ENCODE measurements around the gene CCL16. TPM values are rescaled to one million over a fixed set of nuclear protein-coding genes. Genes with fewer than 3 reads are reported as not detected.
A peak's percentile ranks its signal among the peaks of the same experiment; 100 is the strongest.

Gene CCL16
- total RNA-seq, 1 donor from 2014 or later, result not detected

- Histone ChIP-seq H3K36me3 (no peaks in the 10 kb centered on the region), H3K9me3 (no peaks in the 10 kb centered on the region), H3K4me3 (no peak overlapping the region), H3K27me3 (no peaks in the 10 kb centered on the region), H3K4me1 (no peaks in the 10 kb centered on the region), H3K27ac (no peak overlapping the region)
- peak in 1 of 2 donors; percentile 3 for DNase-seq (ENCODE audit: extremely low spot score in 2 of 2)
- intact Hi-C loops (cut with DNase I), result loop anchor here (10.0 kb wide), 2 partner anchors 166 to 506 kb away; partner anchors contain the start of gene ZNHIT3
- no peak for TF ChIP-seq CTCF (IDR thresholded peaks at IDR 0.05)
- no peak for TF ChIP-seq POLR2A (IDR thresholded peaks at IDR 0.05)
- TF ChIP-seq POLR2AphosphoS5 (IDR thresholded peaks at IDR 0.05; ENCODE audit: insufficient read depth in 1 of 2, low read depth in 1 of 2), result no peak
Observed at GRCh38 chr17:35978346-35978745, 3.0 kb downstream of the CCL16 start.

- peak in 1 of 2 donors; percentile 32 for DNase-seq (ENCODE audit: extremely low spot score in 2 of 2)
- H3K27me3 ChIP-seq, result no peaks in the 10 kb centered on the region
- no peaks in the 10 kb centered on the region for H3K36me3 ChIP-seq
- H3K4me3 ChIP-seq, result no peak overlapping the region
- TF ChIP-seq POLR2AphosphoS5 (IDR thresholded peaks at IDR 0.05; ENCODE audit: insufficient read depth in 1 of 2, low read depth in 1 of 2) (no peak), CTCF (IDR thresholded peaks at IDR 0.05) (no peak), POLR2A (IDR thresholded peaks at IDR 0.05) (no peak)
- no peak overlapping the region for H3K27ac ChIP-seq
- no peaks in the 10 kb centered on the region for H3K9me3 ChIP-seq
- H3K4me1 ChIP-seq, result no peaks in the 10 kb centered on the region
- intact Hi-C loops (cut with DNase I), result loop anchor here (10.0 kb wide), 2 partner anchors 167 to 507 kb away; partner anchors contain the start of gene ZNHIT3
Observed at GRCh38 chr17:35977509-35977908, 3.8 kb downstream of the CCL16 start.

GRCh38 chr17:35973333-35974260 is 7.7 kb downstream of the CCL16 start:
- Histone ChIP-seq H3K27ac (no peak overlapping the region), H3K36me3 (no peaks in the 10 kb centered on the region), H3K4me1 (no peaks in the 10 kb centered on the region), H3K27me3 (no peaks in the 10 kb centered on the region), H3K4me3 (no peak overlapping the region), H3K9me3 (no peaks in the 10 kb centered on the region)
- DNase-seq (ENCODE audit: extremely low spot score in 2 of 2), result no peak
- TF ChIP-seq POLR2AphosphoS5 (IDR thresholded peaks at IDR 0.05; ENCODE audit: insufficient read depth in 1 of 2, low read depth in 1 of 2) (no peak), POLR2A (IDR thresholded peaks at IDR 0.05) (no peak), CTCF (IDR thresholded peaks at IDR 0.05) (no peak)
- intact Hi-C loops (cut with DNase I), result loop anchor here (10.0 kb wide), 2 partner anchors 171 to 511 kb away; partner anchors contain the start of gene ZNHIT3

- Histone ChIP-seq H3K36me3 (no peaks in the 10 kb centered on the region), H3K27ac (no peak overlapping the region), H3K27me3 (no peaks in the 10 kb centered on the region), H3K4me3 (no peak overlapping the region), H3K9me3 (no peaks in the 10 kb centered on the region), H3K4me1 (no peaks in the 10 kb centered on the region)
- no peak for DNase-seq (ENCODE audit: extremely low spot score in 2 of 2)
- intact Hi-C loops (cut with DNase I), result loop anchor here (10.0 kb wide), 2 partner anchors 172 to 512 kb away; partner anchors contain the start of gene ZNHIT3
- TF ChIP-seq CTCF (IDR thresholded peaks at IDR 0.05) (no peak), POLR2A (IDR thresholded peaks at IDR 0.05) (no peak), POLR2AphosphoS5 (IDR thresholded peaks at IDR 0.05; ENCODE audit: insufficient read depth in 1 of 2, low read depth in 1 of 2) (no peak)
Observed at GRCh38 chr17:35972945-35973332, 8.4 kb downstream of the CCL16 start.
